GM12878 (cell line): Measurements from ENCODE around the gene KCND3.

Source experiments
- RFX5 ChIP-seq: IDR thresholded peaks from 2 replicates; pipeline ENCODE4 v1.6.1; 2011; ENCODE audit warnings: low read depth, low read length, improper control_type of control experiment
- SREBF2 ChIP-seq: IDR thresholded peaks from 2 replicates; pipeline ENCODE4 v1.6.1; 2012; ENCODE audit warnings: mild to moderate bottlenecking, low read length

GRCh38 chr1:112026501-112026900, 37.0 kb upstream of the KCND3 start:
- no peak for TF ChIP-seq RFX5
- TF ChIP-seq SREBF2 = no peak
